Measurements from ENCODE around the gene RHOJ. TPM values are rescaled to one million over a fixed set of nuclear protein-coding genes. Genes with fewer than 3 reads are reported as not detected.
A peak's percentile ranks its signal among the peaks of the same experiment; 100 is the strongest.
"Not testable (repeated sequence)": the region's sequence is repeated elsewhere in the genome, so short reads cannot be mapped to it uniquely, and the experiment has no call there.

Gene RHOJ
- total RNA-seq (2012; rRNA removed) = under 0.01 TPM in 1 of 2 replicates, not detected in the other

GRCh38 chr14:63204407-63205043 lies at the start of gene RHOJ:
TSS of gene RHOJ (plus strand) at chr14:63204443. CDS start at chr14:63204870, 427 bp downstream.
- H3K27me3 ChIP-seq (ENCODE audit: control insufficient read depth, insufficient read depth, low read length) = peaks cover 2% of the 10 kb centered on the region
- H3K4me2 ChIP-seq (ENCODE audit: low read length) = peak within 1 kb of the TSS; percentile 83
- H3K4me1 ChIP-seq (ENCODE audit: control insufficient read depth, insufficient read depth, low read length) = peaks cover 18% of the 10 kb centered on the region
- peak within 1 kb of the TSS; percentile 54 for H3K4me3 ChIP-seq (ENCODE audit: low read length)
- peak within 1 kb of the TSS; percentile 66 for H3K9ac ChIP-seq (ENCODE audit: low read depth, low read length)
- no peaks in the 10 kb centered on the region for H3K36me3 ChIP-seq (ENCODE audit: insufficient read depth, low read length)
- no peaks in the 10 kb centered on the region for H3K9me3 ChIP-seq (replicated peaks; ENCODE audit: low read length)

- no peaks in the 10 kb centered on the region for H3K27me3 ChIP-seq (ENCODE audit: control insufficient read depth, insufficient read depth, low read length)
- H3K36me3 ChIP-seq (ENCODE audit: insufficient read depth, low read length) = no peaks in the 10 kb centered on the region
- no peak overlapping the region for H3K4me2 ChIP-seq (ENCODE audit: low read length)
- no peaks in the 10 kb centered on the region for H3K9me3 ChIP-seq (replicated peaks; ENCODE audit: low read length)
- no peaks in the 10 kb centered on the region for H3K4me1 ChIP-seq (ENCODE audit: control insufficient read depth, insufficient read depth, low read length)
- no peak overlapping the region for H3K9ac ChIP-seq (ENCODE audit: low read depth, low read length)
- no peak overlapping the region for H3K4me3 ChIP-seq (ENCODE audit: low read length)
Observed at GRCh38 chr14:63155511-63156185, 48.6 kb upstream of the RHOJ start.

GRCh38 chr14:63157195-63157594 lies 47.0 kb upstream of the RHOJ start:
- no peaks in the 10 kb centered on the region for H3K9me3 ChIP-seq (replicated peaks; ENCODE audit: low read length)
- H3K36me3 ChIP-seq (ENCODE audit: insufficient read depth, low read length) = no peaks in the 10 kb centered on the region
- H3K4me1 ChIP-seq (ENCODE audit: control insufficient read depth, insufficient read depth, low read length) = no peaks in the 10 kb centered on the region
- no peak overlapping the region for H3K4me3 ChIP-seq (ENCODE audit: low read length)
- no peak overlapping the region for H3K4me2 ChIP-seq (ENCODE audit: low read length)
- no peaks in the 10 kb centered on the region for H3K27me3 ChIP-seq (ENCODE audit: control insufficient read depth, insufficient read depth, low read length)
- H3K9ac ChIP-seq (ENCODE audit: low read depth, low read length) = no peak overlapping the region

GRCh38 chr14:63163306-63163705 lies 40.9 kb upstream of the RHOJ start:
- Histone ChIP-seq H3K36me3 (ENCODE audit: insufficient read depth, low read length) (no peaks in the 10 kb centered on the region), H3K9ac (ENCODE audit: low read depth, low read length) (no peak overlapping the region), H3K4me1 (ENCODE audit: control insufficient read depth, insufficient read depth, low read length) (no peaks in the 10 kb centered on the region), H3K9me3 (replicated peaks; ENCODE audit: low read length) (no peaks in the 10 kb centered on the region), H3K4me2 (ENCODE audit: low read length) (no peak overlapping the region), H3K4me3 (ENCODE audit: low read length) (no peak overlapping the region), H3K27me3 (ENCODE audit: control insufficient read depth, insufficient read depth, low read length) (no peaks in the 10 kb centered on the region)

- Histone ChIP-seq H3K9me3 (replicated peaks; ENCODE audit: low read length) (no peaks in the 10 kb centered on the region), H3K4me2 (ENCODE audit: low read length) (no peak overlapping the region), H3K27me3 (ENCODE audit: control insufficient read depth, insufficient read depth, low read length) (no peaks in the 10 kb centered on the region), H3K36me3 (ENCODE audit: insufficient read depth, low read length) (no peaks in the 10 kb centered on the region), H3K9ac (ENCODE audit: low read depth, low read length) (no peak overlapping the region), H3K4me3 (ENCODE audit: low read length) (no peak overlapping the region), H3K4me1 (ENCODE audit: control insufficient read depth, insufficient read depth, low read length) (no peaks in the 10 kb centered on the region)
Observed at GRCh38 chr14:63164108-63164683, 40.0 kb upstream of the RHOJ start.

- H3K9me3 ChIP-seq (replicated peaks; ENCODE audit: low read length); H3K9ac ChIP-seq (ENCODE audit: low read depth, low read length); H3K36me3 ChIP-seq (ENCODE audit: insufficient read depth, low read length); H3K27me3 ChIP-seq (ENCODE audit: control insufficient read depth, insufficient read depth, low read length); H3K4me1 ChIP-seq (ENCODE audit: control insufficient read depth, insufficient read depth, low read length); H3K4me2 ChIP-seq (ENCODE audit: low read length); H3K4me3 ChIP-seq (ENCODE audit: low read length): not testable (repeated sequence)
Observed at GRCh38 chr14:63165267-63165666, 39.0 kb upstream of the RHOJ start.

- Histone ChIP-seq H3K4me2 (ENCODE audit: low read length) (no peak overlapping the region), H3K36me3 (ENCODE audit: insufficient read depth, low read length) (no peaks in the 10 kb centered on the region), H3K9me3 (replicated peaks; ENCODE audit: low read length) (no peaks in the 10 kb centered on the region), H3K4me1 (ENCODE audit: control insufficient read depth, insufficient read depth, low read length) (no peaks in the 10 kb centered on the region), H3K4me3 (ENCODE audit: low read length) (no peak overlapping the region), H3K9ac (ENCODE audit: low read depth, low read length) (no peak overlapping the region), H3K27me3 (ENCODE audit: control insufficient read depth, insufficient read depth, low read length) (peaks cover 7% of the 10 kb centered on the region)
Observed at GRCh38 chr14:63167044-63167443, 37.2 kb upstream of the RHOJ start.

- H3K9me3 ChIP-seq (replicated peaks; ENCODE audit: low read length) = no peaks in the 10 kb centered on the region
- no peak overlapping the region for H3K4me3 ChIP-seq (ENCODE audit: low read length)
- H3K36me3 ChIP-seq (ENCODE audit: insufficient read depth, low read length) = no peaks in the 10 kb centered on the region
- no peak overlapping the region for H3K4me2 ChIP-seq (ENCODE audit: low read length)
- no peak overlapping the region for H3K9ac ChIP-seq (ENCODE audit: low read depth, low read length)
- peaks cover 40% of the 10 kb centered on the region for H3K27me3 ChIP-seq (ENCODE audit: control insufficient read depth, insufficient read depth, low read length)
- H3K4me1 ChIP-seq (ENCODE audit: control insufficient read depth, insufficient read depth, low read length) = no peaks in the 10 kb centered on the region
Observed at GRCh38 chr14:63174760-63175191, 29.5 kb upstream of the RHOJ start.

- no peaks in the 10 kb centered on the region for H3K4me1 ChIP-seq (ENCODE audit: control insufficient read depth, insufficient read depth, low read length)
- peaks cover 40% of the 10 kb centered on the region for H3K27me3 ChIP-seq (ENCODE audit: control insufficient read depth, insufficient read depth, low read length)
- H3K9ac ChIP-seq (ENCODE audit: low read depth, low read length) = no peak overlapping the region
- no peak overlapping the region for H3K4me2 ChIP-seq (ENCODE audit: low read length)
- no peaks in the 10 kb centered on the region for H3K36me3 ChIP-seq (ENCODE audit: insufficient read depth, low read length)
- no peak overlapping the region for H3K4me3 ChIP-seq (ENCODE audit: low read length)
- H3K9me3 ChIP-seq (replicated peaks; ENCODE audit: low read length) = no peaks in the 10 kb centered on the region
Observed at GRCh38 chr14:63175531-63175930, 28.7 kb upstream of the RHOJ start.

- Histone ChIP-seq H3K9ac (ENCODE audit: low read depth, low read length) (no peak overlapping the region), H3K4me3 (ENCODE audit: low read length) (no peak overlapping the region), H3K9me3 (replicated peaks; ENCODE audit: low read length) (no peaks in the 10 kb centered on the region), H3K4me2 (ENCODE audit: low read length) (no peak overlapping the region), H3K27me3 (ENCODE audit: control insufficient read depth, insufficient read depth, low read length) (peaks cover 23% of the 10 kb centered on the region), H3K4me1 (ENCODE audit: control insufficient read depth, insufficient read depth, low read length) (no peaks in the 10 kb centered on the region), H3K36me3 (ENCODE audit: insufficient read depth, low read length) (no peaks in the 10 kb centered on the region)
Observed at GRCh38 chr14:63178912-63179311, 25.3 kb upstream of the RHOJ start.

GRCh38 chr14:63179383-63179782 lies 24.9 kb upstream of the RHOJ start:
- Histone ChIP-seq H3K36me3 (ENCODE audit: insufficient read depth, low read length) (no peaks in the 10 kb centered on the region), H3K4me1 (ENCODE audit: control insufficient read depth, insufficient read depth, low read length) (no peaks in the 10 kb centered on the region), H3K9me3 (replicated peaks; ENCODE audit: low read length) (no peaks in the 10 kb centered on the region), H3K27me3 (ENCODE audit: control insufficient read depth, insufficient read depth, low read length) (peaks cover 21% of the 10 kb centered on the region), H3K9ac (ENCODE audit: low read depth, low read length) (no peak overlapping the region), H3K4me2 (ENCODE audit: low read length) (no peak overlapping the region), H3K4me3 (ENCODE audit: low read length) (no peak overlapping the region)

Measured in skeletal muscle satellite cell (primary cell).